Prostate gland (tissue), 2 donors: ENCODE results near the gene RO60. TPM values are rescaled to one million over a fixed set of nuclear protein-coding genes. Genes with fewer than 3 reads are reported as not detected.

Experiments
- DNase-seq: peaks from one replicate; pipeline ENCODE4 v3.0.0-alpha.2; 2019; ENCODE audit warnings: low spot score
- H3K27ac ChIP-seq, 2 donors: fragments of 200-600 bp; sonication (generic); 2 replicates each; pipeline ENCODE4 v1.5.1; 2017 to 2019
- H3K27me3 ChIP-seq: fragments of 200-600 bp; sonication (generic); replicated peaks from 2 replicates; pipeline ENCODE4 v1.5.1; 2019; ENCODE audit not compliant: insufficient read depth
- H3K36me3 ChIP-seq, 2 donors: fragments of 200-600 bp; sonication (generic); 1 replicate in 1 of 2; 2 replicates in 1 of 2; pipeline versions ENCODE4 v1.5.1 to v1.8.1; 2017 to 2019
- H3K4me1 ChIP-seq: fragments of 200-600 bp; sonication (generic); replicated peaks from 2 replicates; pipeline ENCODE4 v1.5.1; 2019
- H3K4me3 ChIP-seq, 2 donors: fragments of 200-600 bp; sonication (generic); 2 replicates each; pipeline ENCODE4 v1.5.1; 2017 to 2019
- H3K9me3 ChIP-seq: fragments of 200-600 bp; sonication (generic); 2 replicates; pipeline ENCODE4 v1.5.1; 2017
- CTCF ChIP-seq, 4 experiments: fragments of 200-600 bp in 2 of 4; fragments of 450-650 bp in 2 of 4; sonication (generic) in 2 of 4; IDR thresholded peaks; 1 replicate in 3 of 4; 2 replicates in 1 of 4; pipeline ENCODE4 v1.5.1; 2016 to 2019; ENCODE audit warnings: antibody characterized with exemption in 4 of 4, mild to moderate bottlenecking in 2 of 4, moderate library complexity in 2 of 4
- POLR2A ChIP-seq: fragments of 450-650 bp; IDR thresholded peaks from one replicate; pipeline ENCODE4 v1.6.1; 2016; ENCODE audit warnings: antibody characterized with exemption, mild to moderate bottlenecking
- POLR2AphosphoS5 ChIP-seq: sonication (generic); formaldehyde crosslinking; IDR thresholded peaks from one replicate; pipeline ENCODE4 v1.6.1; 2017; ENCODE audit warnings: antibody characterized with exemption
- WGBS: methylation state at CpG from one replicate; pipeline ENCODE4 v1.1.5; 2018; 5-methylcytosine and 5-hydroxymethylcytosine counted together
- intact Hi-C: fragments of 100-400 bp; cut with DNase I; formaldehyde crosslinking; loops from one replicate; pipeline ENCODE4 v1.14.2; 2022
- total RNA-seq, 2 donors: library from RNA; depleted of rRNA; stranded (reverse); fragments of >200 nt; gene quantifications; one replicate each; pipeline ENCODE4 v1.1.0, GENCODE V29; 2016

The RO60 gene
- total RNA-seq, 2 donors from 2014 or later: 92.8 to 93.8 TPM

GRCh38 chr1:193085263-193085662 is 25.9 kb downstream of the RO60 start:
- no peak for DNase-seq
- no peaks in the 10 kb centered on the region for H3K9me3 ChIP-seq
- intact Hi-C loops: no loop called here
- H3K27me3 ChIP-seq: no peaks in the 10 kb centered on the region
- no peak overlapping the region for H3K4me3 ChIP-seq
- peaks cover 0 to 3% of the 10 kb centered on the region in 2 donors for H3K36me3 ChIP-seq
- no peak for TF ChIP-seq POLR2A
- no peak for TF ChIP-seq POLR2AphosphoS5
- no peak for TF ChIP-seq CTCF (IDR thresholded peaks at IDR 0.05)
- WGBS: 76% methylated on average over 1 of the region's 1 CpG
- no peak overlapping the region for H3K27ac ChIP-seq
- H3K4me1 ChIP-seq: no peaks in the 10 kb centered on the region

- Histone ChIP-seq H3K36me3 (peaks cover 0 to 3% of the 10 kb centered on the region in 2 donors), H3K4me1 (no peaks in the 10 kb centered on the region), H3K4me3 (no peak overlapping the region), H3K27ac (no peak overlapping the region), H3K27me3 (no peaks in the 10 kb centered on the region), H3K9me3 (no peaks in the 10 kb centered on the region)
- 90% methylated on average over 3 of the region's 3 CpGs for WGBS
- DNase-seq: no peak
- intact Hi-C loops: no loop called here
- TF ChIP-seq CTCF (IDR thresholded peaks at IDR 0.05) (no peak), POLR2A (no peak), POLR2AphosphoS5 (no peak)
Observed at GRCh38 chr1:193086342-193086741, 26.9 kb downstream of the RO60 start.

- no peaks in the 10 kb centered on the region for H3K4me1 ChIP-seq
- intact Hi-C loops: no loop called here
- H3K27me3 ChIP-seq: no peaks in the 10 kb centered on the region
- 49% methylated on average over 3 of the region's 3 CpGs for WGBS
- no peaks in the 10 kb centered on the region for H3K36me3 ChIP-seq
- TF ChIP-seq CTCF (IDR thresholded peaks at IDR 0.05) (no peak), POLR2AphosphoS5 (no peak), POLR2A (no peak)
- H3K9me3 ChIP-seq: no peaks in the 10 kb centered on the region
- no peak overlapping the region for H3K4me3 ChIP-seq
- H3K27ac ChIP-seq: no peak overlapping the region
- no peak for DNase-seq
Observed at GRCh38 chr1:193087893-193088292, 28.5 kb downstream of the RO60 start.

GRCh38 chr1:193090865-193091264 is 31.5 kb downstream of the RO60 start:
- H3K4me3 ChIP-seq: no peak overlapping the region
- no peaks in the 10 kb centered on the region for H3K9me3 ChIP-seq
- no peaks in the 10 kb centered on the region for H3K4me1 ChIP-seq
- H3K27me3 ChIP-seq: no peaks in the 10 kb centered on the region
- 35% methylated on average over 1 of the region's 1 CpG for WGBS
- TF ChIP-seq POLR2AphosphoS5 (no peak), POLR2A (no peak), CTCF (IDR thresholded peaks at IDR 0.05) (no peak)
- H3K36me3 ChIP-seq: no peaks in the 10 kb centered on the region
- no peak for DNase-seq
- intact Hi-C loops: no loop called here
- H3K27ac ChIP-seq: no peak overlapping the region

GRCh38 chr1:193094112-193094511 is 34.7 kb downstream of the RO60 start:
- H3K9me3 ChIP-seq: no peaks in the 10 kb centered on the region
- H3K36me3 ChIP-seq: no peaks in the 10 kb centered on the region
- DNase-seq: no peak
- 94% methylated on average over 11 of the region's 11 CpGs for WGBS
- H3K27me3 ChIP-seq: no peaks in the 10 kb centered on the region
- no peak overlapping the region for H3K27ac ChIP-seq
- intact Hi-C loops: no loop called here
- no peaks in the 10 kb centered on the region for H3K4me1 ChIP-seq
- no peak overlapping the region for H3K4me3 ChIP-seq
- TF ChIP-seq CTCF (IDR thresholded peaks at IDR 0.05): no peak
- TF ChIP-seq POLR2AphosphoS5: no peak
- TF ChIP-seq POLR2A: no peak
